ENCODE results near the gene CRHR1. TPM values are rescaled to one million over a fixed set of nuclear protein-coding genes. Genes with fewer than 3 reads are reported as not detected.

CRHR1 gene
- total RNA-seq, 2 experiments from 2014 or later = not detected

DNA sequence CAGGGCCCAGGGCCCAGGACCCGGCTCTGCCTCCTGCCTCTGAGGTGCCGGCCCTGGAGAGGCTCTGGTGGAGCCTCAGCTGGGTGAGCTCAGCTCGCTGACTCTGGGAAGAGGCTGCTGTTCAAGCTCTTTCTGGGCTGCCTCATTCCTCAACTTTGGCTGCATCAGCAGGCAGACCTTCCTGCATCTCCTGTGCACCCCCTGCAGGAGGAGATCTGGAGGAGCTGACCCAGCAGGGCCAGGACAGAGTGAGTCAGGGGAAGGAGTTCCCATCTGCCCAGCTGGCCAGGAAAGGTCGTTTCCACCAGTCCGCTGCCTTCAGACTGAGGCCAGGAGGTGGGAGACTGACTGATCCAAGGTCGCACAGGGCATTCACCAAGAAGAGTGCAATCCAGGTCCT, 10.7 kb downstream of the CRHR1 start:
- no peak overlapping the region for H3K4me3 Mint-ChIP-seq
- H3K4me1 Mint-ChIP-seq (ENCODE audit: low read depth) = no peaks in the 10 kb centered on the region
- CTCF ChIA-PET = interaction anchor here (1.0 to 1.5 kb wide), 2 partner anchors 13 to 155 kb away, joined by 3 read pairs; no protein-coding TSS in a partner anchor
- no peaks in the 10 kb centered on the region for H3K36me3 Mint-ChIP-seq
- H3K9me3 Mint-ChIP-seq = no peaks in the 10 kb centered on the region
- DNase-seq = no peak
- intact Hi-C loops (cut with micrococcal nuclease) = no loop called here
- POLR2A ChIA-PET = no interaction called here
- H3K27me3 Mint-ChIP-seq = peaks cover 36% of the 10 kb centered on the region
- H3K27ac Mint-ChIP-seq = no peak overlapping the region

- intact Hi-C loops (cut with micrococcal nuclease) = no loop called here
- ChIA-PET POLR2A (no interaction called here), CTCF (interaction anchor here (1.5 kb wide), 1 partner anchor 18 kb away, joined by 5 read pairs; no protein-coding TSS in a partner anchor)
- Mint-ChIP-seq H3K4me3 (no peak overlapping the region), H3K4me1 (ENCODE audit: low read depth) (no peaks in the 10 kb centered on the region), H3K27me3 (peaks cover 27% of the 10 kb centered on the region), H3K9me3 (no peaks in the 10 kb centered on the region), H3K36me3 (no peaks in the 10 kb centered on the region), H3K27ac (no peak overlapping the region)
- no peak for DNase-seq
These were observed 16.7 kb downstream of the CRHR1 start for GRCh38 chr17:45800816-45801215.

DNA sequence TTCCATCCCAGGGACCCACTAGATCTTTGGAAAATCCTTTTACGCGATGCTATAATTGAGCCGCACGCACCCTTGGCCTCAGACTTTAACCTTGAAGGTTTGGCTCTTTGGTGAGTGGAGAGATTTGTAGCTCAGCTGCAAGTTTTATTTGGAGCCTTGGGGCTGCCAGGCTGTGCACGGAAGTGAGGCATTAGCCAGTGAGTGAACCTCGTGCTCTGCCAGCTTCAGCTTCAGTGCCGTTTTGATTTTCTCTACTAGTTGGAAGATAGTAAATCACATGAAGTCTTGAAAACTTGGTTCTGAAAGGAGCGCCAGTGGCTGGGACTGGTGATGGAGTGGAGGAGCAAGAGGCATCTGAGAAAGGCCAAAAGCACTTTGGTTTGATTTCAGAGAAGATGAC, 17.3 kb downstream of the CRHR1 start:
- no peak for DNase-seq
- Mint-ChIP-seq H3K27me3 (peaks cover 28% of the 10 kb centered on the region), H3K4me1 (ENCODE audit: low read depth) (no peaks in the 10 kb centered on the region), H3K36me3 (no peaks in the 10 kb centered on the region), H3K4me3 (no peak overlapping the region), H3K9me3 (no peaks in the 10 kb centered on the region), H3K27ac (no peak overlapping the region)
- ChIA-PET CTCF (no interaction called here), POLR2A (no interaction called here)
- intact Hi-C loops (cut with micrococcal nuclease) = no loop called here

- Mint-ChIP-seq H3K36me3 (no peaks in the 10 kb centered on the region), H3K27ac (no peak overlapping the region), H3K4me1 (ENCODE audit: low read depth) (no peaks in the 10 kb centered on the region), H3K27me3 (peaks cover 21% of the 10 kb centered on the region), H3K4me3 (no peak overlapping the region), H3K9me3 (no peaks in the 10 kb centered on the region)
- ChIA-PET POLR2A (no interaction called here), CTCF (no interaction called here)
- no peak for DNase-seq
- intact Hi-C loops (cut with micrococcal nuclease) = no loop called here
These were observed 24.7 kb downstream of the CRHR1 start for GRCh38 chr17:45808845-45809244.

DNA sequence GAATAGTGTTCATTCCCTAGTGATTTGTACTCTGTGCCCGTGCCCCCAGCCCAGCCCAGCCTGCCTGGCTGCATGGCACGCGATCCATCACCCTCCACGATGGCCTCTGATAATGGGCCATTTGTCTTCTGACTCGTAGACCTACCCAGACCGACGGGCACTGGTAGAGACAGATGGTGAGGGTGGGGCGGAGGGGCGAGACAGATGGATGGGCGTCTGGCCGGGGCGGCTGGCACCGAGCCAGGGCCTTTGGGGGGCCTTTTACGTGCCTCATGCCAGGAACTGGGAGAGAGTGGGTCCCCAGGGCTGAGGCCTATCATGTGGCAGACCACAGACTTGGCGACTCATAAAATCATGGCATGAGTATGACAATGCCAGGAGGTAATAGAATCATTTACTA, 25.4 kb downstream of the CRHR1 start:
- no peaks in the 10 kb centered on the region for H3K9me3 Mint-ChIP-seq
- no peaks in the 10 kb centered on the region for H3K36me3 Mint-ChIP-seq
- DNase-seq = no peak
- no peaks in the 10 kb centered on the region for H3K4me1 Mint-ChIP-seq (ENCODE audit: low read depth)
- POLR2A ChIA-PET = no interaction called here
- intact Hi-C loops (cut with micrococcal nuclease) = no loop called here
- H3K4me3 Mint-ChIP-seq = no peak overlapping the region
- CTCF ChIA-PET = no interaction called here
- no peak overlapping the region for H3K27ac Mint-ChIP-seq
- peaks cover 15% of the 10 kb centered on the region for H3K27me3 Mint-ChIP-seq

DNA sequence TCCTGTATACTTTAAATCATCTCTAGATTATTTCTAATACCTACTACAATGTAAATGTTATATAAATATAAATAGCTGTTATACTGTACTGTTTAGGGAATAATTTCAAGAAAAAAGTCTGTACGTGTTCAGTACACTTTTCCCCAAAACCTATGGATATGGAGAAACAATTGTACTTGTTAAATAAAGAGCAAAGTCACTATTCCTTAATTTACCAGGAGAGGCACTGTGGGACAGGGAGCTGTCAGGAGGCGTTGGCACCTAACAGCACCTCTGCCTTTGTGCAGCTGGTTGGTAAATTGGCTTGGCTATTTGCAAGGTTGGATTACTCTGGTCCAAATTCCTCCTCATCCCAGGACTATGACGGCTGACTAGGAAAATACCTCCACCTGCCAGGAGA, 28.0 kb downstream of the CRHR1 start:
- no peak overlapping the region for H3K27ac Mint-ChIP-seq
- CTCF ChIA-PET = interaction anchor here (0.5 to 1.6 kb wide), 2 partner anchors 15 to 20 kb away, joined by 3 to 6 read pairs; no protein-coding TSS in a partner anchor

DNA sequence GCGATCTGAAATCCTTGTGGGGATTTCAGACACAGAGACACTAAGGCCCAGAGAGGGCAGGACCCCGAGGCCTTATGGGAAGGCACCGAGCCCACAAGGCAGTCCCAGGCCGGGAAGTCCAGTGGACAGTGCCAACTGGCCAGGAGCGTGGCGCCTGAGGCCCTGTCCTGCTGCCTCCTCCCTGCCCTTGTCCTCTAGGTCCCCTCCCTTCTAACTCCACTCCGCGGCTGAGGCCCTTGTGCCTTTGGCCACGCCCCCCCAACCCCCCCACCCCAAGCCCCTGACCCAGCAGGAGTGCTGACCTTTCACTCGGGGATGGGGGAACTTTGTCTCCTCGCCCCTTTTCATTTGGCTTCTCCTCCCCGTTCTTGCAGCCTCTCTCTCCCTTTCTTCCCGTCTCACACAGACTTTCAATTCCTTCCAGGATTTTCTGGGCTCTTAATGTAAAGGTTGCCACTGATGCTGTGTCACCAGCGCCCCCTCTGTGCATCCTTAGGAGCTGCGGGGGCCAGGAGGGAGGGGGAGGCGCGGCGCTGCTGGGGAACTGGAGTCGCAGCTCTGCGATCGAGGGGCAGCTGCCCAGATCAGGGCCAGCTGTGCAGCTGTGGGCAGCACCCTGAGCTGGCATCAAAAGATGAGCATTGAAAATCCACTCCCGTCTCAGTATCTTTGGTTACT, 29.1 kb downstream of the CRHR1 start:
- H3K36me3 Mint-ChIP-seq = no peaks in the 10 kb centered on the region
- H3K27ac Mint-ChIP-seq = no peak overlapping the region
- H3K9me3 Mint-ChIP-seq = no peaks in the 10 kb centered on the region
- no peak overlapping the region for H3K4me3 Mint-ChIP-seq
- intact Hi-C loops (cut with micrococcal nuclease) = no loop called here
- ChIA-PET POLR2A (no interaction called here), CTCF (interaction anchor here (1.6 kb wide), 1 partner anchor 14 kb away, joined by 6 read pairs; no protein-coding TSS in a partner anchor)
- no peaks in the 10 kb centered on the region for H3K4me1 Mint-ChIP-seq (ENCODE audit: low read depth)
- peaks cover 5% of the 10 kb centered on the region for H3K27me3 Mint-ChIP-seq
- DNase-seq = no peak

More for the DNA sequence above, 28.0 kb downstream of the CRHR1 start:
- Mint-ChIP-seq H3K36me3 (no peaks in the 10 kb centered on the region), H3K27me3 (peaks cover 6% of the 10 kb centered on the region), H3K4me1 (ENCODE audit: low read depth) (no peaks in the 10 kb centered on the region), H3K4me3 (no peak overlapping the region), H3K9me3 (no peaks in the 10 kb centered on the region)
- POLR2A ChIA-PET = no interaction called here
- intact Hi-C loops (cut with micrococcal nuclease) = no loop called here
- no peak for DNase-seq

DNA sequence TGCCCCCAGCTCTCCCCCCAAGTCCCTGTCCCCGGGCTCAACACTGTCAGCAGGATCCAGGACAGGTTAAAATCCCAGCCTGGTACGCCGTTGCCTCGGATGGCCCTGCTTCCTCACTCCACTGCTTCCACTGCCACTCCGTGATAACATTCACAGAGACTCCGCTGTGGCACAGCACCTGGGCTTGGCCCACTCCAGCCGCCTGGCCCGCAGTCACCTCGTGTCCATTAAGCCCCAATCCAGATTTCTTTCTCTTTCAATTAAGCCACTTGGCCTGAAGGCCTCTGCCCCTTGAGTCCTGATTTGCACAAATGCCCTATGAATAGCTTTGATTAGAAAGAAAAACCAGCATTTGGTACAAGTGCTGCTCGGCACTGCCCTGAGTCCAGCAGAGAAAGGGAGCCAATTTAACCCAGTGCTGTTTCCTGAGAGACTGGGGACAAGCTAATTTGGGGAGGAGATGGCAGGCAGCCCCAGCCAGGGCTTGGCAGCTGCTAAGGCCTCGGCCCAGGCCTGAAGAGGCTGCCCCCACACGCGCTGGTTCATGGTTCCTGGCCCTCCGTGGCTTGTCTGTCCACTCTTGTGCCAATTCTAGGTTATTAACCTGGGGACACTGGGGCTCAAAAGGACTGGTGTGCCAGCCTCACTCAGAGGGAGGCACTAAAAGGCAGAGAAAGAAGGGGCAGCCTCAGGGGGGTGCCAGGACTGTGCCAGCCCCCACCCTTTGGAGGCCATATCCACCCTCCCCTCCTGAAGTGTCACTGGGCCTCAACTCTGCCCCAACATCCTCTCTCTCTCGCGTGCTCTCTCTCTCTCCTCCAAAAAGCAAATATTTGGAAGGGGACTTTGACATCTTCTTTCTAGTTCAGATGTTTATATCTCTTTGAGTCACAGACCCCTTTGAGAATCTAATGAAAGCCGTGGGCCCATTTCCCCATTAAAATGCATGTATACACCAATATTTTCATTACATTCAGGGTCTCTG, 30.8 kb downstream of the CRHR1 start:
- H3K27ac Mint-ChIP-seq = no peak overlapping the region
- peaks cover 5% of the 10 kb centered on the region for H3K27me3 Mint-ChIP-seq
- H3K4me1 Mint-ChIP-seq (ENCODE audit: low read depth) = no peaks in the 10 kb centered on the region
- ChIA-PET CTCF (interaction anchor here (1.6 kb wide), 1 partner anchor 9 kb away, joined by 4 read pairs; no protein-coding TSS in a partner anchor), POLR2A (no interaction called here)
- intact Hi-C loops (cut with micrococcal nuclease) = no loop called here
- no peak for DNase-seq
- no peaks in the 10 kb centered on the region for H3K9me3 Mint-ChIP-seq
- H3K36me3 Mint-ChIP-seq = no peaks in the 10 kb centered on the region
- no peak overlapping the region for H3K4me3 Mint-ChIP-seq

DNA sequence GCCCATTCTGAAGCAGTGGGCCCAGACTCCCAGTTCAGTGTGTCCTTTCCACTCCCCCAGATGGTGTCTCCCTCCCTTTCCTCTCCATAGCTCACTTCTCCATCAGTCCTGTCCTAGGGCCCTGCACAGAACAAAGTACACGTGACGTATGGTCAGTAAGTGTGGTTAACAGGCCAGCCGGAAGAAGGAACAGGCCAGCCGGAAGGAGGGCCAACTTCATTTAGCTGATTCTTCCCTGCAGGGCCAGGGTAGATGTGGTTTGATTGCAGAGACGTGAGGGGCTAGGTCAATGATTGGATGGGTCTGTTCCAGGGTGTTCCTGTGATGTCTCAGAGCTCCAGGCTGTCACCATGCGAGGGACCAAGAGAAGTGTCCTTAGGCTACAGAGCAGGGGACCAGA, 31.6 kb downstream of the CRHR1 start:
- H3K4me3 Mint-ChIP-seq = no peak overlapping the region
- ChIA-PET CTCF (interaction anchor here (0.8 kb wide), 1 partner anchor 16 kb away, joined by 3 read pairs; no protein-coding TSS in a partner anchor), POLR2A (no interaction called here)
- H3K27me3 Mint-ChIP-seq = peaks cover 5% of the 10 kb centered on the region
- H3K36me3 Mint-ChIP-seq = no peaks in the 10 kb centered on the region
- DNase-seq = no peak
- H3K27ac Mint-ChIP-seq = no peak overlapping the region
- H3K4me1 Mint-ChIP-seq (ENCODE audit: low read depth) = no peaks in the 10 kb centered on the region
- H3K9me3 Mint-ChIP-seq = no peaks in the 10 kb centered on the region
- intact Hi-C loops (cut with micrococcal nuclease) = no loop called here

- DNase-seq = no peak
- intact Hi-C loops (cut with micrococcal nuclease) = no loop called here
- Mint-ChIP-seq H3K9me3 (no peaks in the 10 kb centered on the region), H3K36me3 (no peaks in the 10 kb centered on the region), H3K27me3 (peaks cover 5% of the 10 kb centered on the region), H3K27ac (no peak overlapping the region), H3K4me1 (ENCODE audit: low read depth) (no peaks in the 10 kb centered on the region), H3K4me3 (no peak overlapping the region)
- ChIA-PET CTCF (no interaction called here), POLR2A (no interaction called here)
These were observed 33.9 kb downstream of the CRHR1 start for GRCh38 chr17:45818041-45818440.

DNA sequence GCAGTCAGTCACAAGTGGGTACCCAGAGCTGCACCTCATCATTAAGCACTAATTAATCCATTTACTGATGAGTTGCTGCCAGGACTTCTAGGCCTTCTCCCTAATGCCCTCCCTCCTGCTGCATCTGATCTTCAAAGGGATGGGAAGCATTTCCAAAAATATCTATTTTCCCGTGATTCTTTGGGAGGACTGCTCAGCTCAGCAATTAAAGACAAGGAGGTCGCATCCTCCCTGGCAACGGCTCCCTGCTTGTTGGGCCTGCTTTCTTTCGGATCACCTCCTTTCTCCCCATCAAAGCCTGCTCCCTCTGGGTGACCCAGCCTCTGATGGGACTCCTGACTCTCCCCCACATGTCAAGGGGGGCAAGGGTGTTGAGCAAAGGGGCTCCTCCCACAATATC, 34.6 kb downstream of the CRHR1 start:
- Mint-ChIP-seq H3K9me3 (no peaks in the 10 kb centered on the region), H3K27me3 (no peaks in the 10 kb centered on the region), H3K36me3 (no peaks in the 10 kb centered on the region), H3K4me3 (no peak overlapping the region), H3K27ac (no peak overlapping the region), H3K4me1 (ENCODE audit: low read depth) (no peaks in the 10 kb centered on the region)
- intact Hi-C loops (cut with micrococcal nuclease) = no loop called here
- CTCF ChIA-PET = interaction anchor here (1.0 to 2.7 kb wide), 4 partner anchors 9 to 179 kb away, joined by 4 to 9 read pairs (median 4); no protein-coding TSS in a partner anchor
- POLR2A ChIA-PET = no interaction called here
- no peak for DNase-seq

GRCh38 chr17:45819632-45820031, 35.5 kb downstream of the CRHR1 start:
- no peak overlapping the region for H3K27ac Mint-ChIP-seq
- intact Hi-C loops (cut with micrococcal nuclease) = no loop called here
- H3K4me3 Mint-ChIP-seq = no peak overlapping the region
- ChIA-PET POLR2A (no interaction called here), CTCF (interaction anchor here (1.0 to 2.7 kb wide), 5 partner anchors 8 to 180 kb away, joined by 4 to 9 read pairs (median 5); no protein-coding TSS in a partner anchor)
- H3K4me1 Mint-ChIP-seq (ENCODE audit: low read depth) = no peaks in the 10 kb centered on the region
- H3K36me3 Mint-ChIP-seq = no peaks in the 10 kb centered on the region
- no peak for DNase-seq
- H3K27me3 Mint-ChIP-seq = no peaks in the 10 kb centered on the region
- H3K9me3 Mint-ChIP-seq = no peaks in the 10 kb centered on the region
